GM23338 (cell line): ENCODE data around the gene GK. TPM values are rescaled to one million over a fixed set of nuclear protein-coding genes. Genes with fewer than 3 reads are reported as not detected.

ENCODE experiments used
- ATAC-seq: fragments of 200-7000 bp; cut with Tn5 transposase; 3 replicates; pipeline ENCODE4 v1.9.1; 2020
- DNase-seq: peaks from one replicate; pipeline ENCODE4 v3.0.0-alpha.2; 2015; ENCODE audit warnings: low spot score
- H2AFZ ChIP-seq: fragments of 200-600 bp; sonication (generic); 2 replicates; pipeline ENCODE4 v1.8.0; 2016; ENCODE audit warnings: antibody characterized with exemption, mild to moderate bottlenecking, moderate library complexity
- H3F3A ChIP-seq: fragments of 200-600 bp; sonication (generic); replicated peaks from 2 replicates; pipeline ENCODE4 v1.8.0; 2017; ENCODE audit warnings: antibody characterized with exemption, mixed run types, low read depth
- H3K27ac ChIP-seq: fragments of 200-600 bp; sonication (generic); 2 replicates; pipeline ENCODE4 v1.6.1; 2016; ENCODE audit warnings: low read depth
- H3K27me3 ChIP-seq: fragments of 200-600 bp; sonication (generic); 2 replicates; pipeline ENCODE4 v1.8.0; 2016; ENCODE audit warnings: mild to moderate bottlenecking, mixed run types, moderate library complexity; ENCODE audit not compliant: insufficient read depth
- H3K36me3 ChIP-seq: fragments of 200-600 bp; sonication (generic); 2 replicates; pipeline ENCODE4 v1.8.0; 2016; ENCODE audit warnings: mild to moderate bottlenecking; ENCODE audit not compliant: insufficient read depth
- H3K4me1 ChIP-seq: fragments of 200-600 bp; sonication (generic); 2 replicates; pipeline ENCODE4 v1.8.0; 2016; ENCODE audit warnings: mild to moderate bottlenecking, moderate library complexity; ENCODE audit not compliant: insufficient read depth
- H3K4me2 ChIP-seq: fragments of 200-600 bp; sonication (generic); 2 replicates; pipeline ENCODE4 v1.7.1; 2017; ENCODE audit warnings: mixed run types
- H3K4me3 ChIP-seq: fragments of 200-600 bp; sonication (generic); 2 replicates; pipeline ENCODE4 v1.6.1; 2016; ENCODE audit warnings: mixed run types
- H3K79me2 ChIP-seq: fragments of 200-600 bp; sonication (generic); replicated peaks from 2 replicates; pipeline ENCODE4 v1.8.0; 2017; ENCODE audit warnings: mild to moderate bottlenecking; ENCODE audit not compliant: insufficient read depth
- H3K9me2 ChIP-seq: fragments of 200-600 bp; sonication (generic); 2 replicates; pipeline ENCODE4 v1.8.0; 2017; ENCODE audit not compliant: insufficient read depth
- H4K20me1 ChIP-seq: fragments of 200-600 bp; sonication (generic); replicated peaks from 2 replicates; pipeline ENCODE4 v1.8.0; 2017; ENCODE audit warnings: mild to moderate bottlenecking; ENCODE audit not compliant: insufficient read depth
- H3K27ac Mint-ChIP-seq: 2 replicates; pipeline ENCODE4 v1.8.0; 2020; ENCODE audit warnings: inconsistent platforms, mild to moderate bottlenecking, moderate library complexity, mixed read lengths
- H3K27me3 Mint-ChIP-seq: 3 replicates; pipeline ENCODE4 v1.8.0; 2022; ENCODE audit warnings: low read depth, mild to moderate bottlenecking, moderate library complexity, mixed read lengths, inconsistent platforms; ENCODE audit not compliant: insufficient read depth, poor library complexity
- H3K36me3 Mint-ChIP-seq: 3 replicates; pipeline ENCODE4 v1.8.0; 2021; ENCODE audit warnings: low read depth, mild to moderate bottlenecking, inconsistent platforms, moderate library complexity, mixed read lengths
- H3K4me1 Mint-ChIP-seq: 3 replicates; pipeline ENCODE4 v1.8.0; 2020; ENCODE audit warnings: mild to moderate bottlenecking, inconsistent platforms, mixed read lengths
- H3K4me3 Mint-ChIP-seq: 3 replicates; pipeline ENCODE4 v1.8.0; 2021; ENCODE audit warnings: moderate library complexity, mild to moderate bottlenecking, inconsistent platforms, mixed read lengths
- H3K9me3 Mint-ChIP-seq: 3 replicates; pipeline ENCODE4 v1.8.0; 2020; ENCODE audit warnings: moderate library complexity, mild to moderate bottlenecking, inconsistent platforms, mixed read lengths
- CREB1 ChIP-seq: fragments of 250-450 bp; sonication (Bioruptor Pico); IDR thresholded peaks from 2 replicates; pipeline ENCODE4 v1.5.0; 2020; ENCODE audit warnings: low read depth, mild to moderate bottlenecking, moderate library complexity
- CTCF ChIP-seq, 2 experiments: fragments of 200-600 bp in 1 of 2; sonication (generic) in 1 of 2; conservative IDR thresholded peaks; 2 replicates each; pipeline versions ENCODE4 v1.5.1 to v1.6.1; 2016 to 2017; ENCODE audit warnings: antibody characterized with exemption in 2 of 2, low read depth in 2 of 2, mild to moderate bottlenecking in 2 of 2, moderate library complexity in 1 of 2
- JUNB ChIP-seq: IDR thresholded peaks from one replicate; pipeline ENCODE4 v1.6.1; 2016; ENCODE audit warnings: antibody characterized with exemption; ENCODE audit not compliant: unreplicated experiment
- NANOG ChIP-seq: IDR thresholded peaks from 2 replicates; pipeline ENCODE4 v1.6.1; 2016; ENCODE audit warnings: antibody characterized with exemption, borderline replicate concordance
- ZNF114 ChIP-seq: fragments of 250-450 bp; sonication (Bioruptor Pico); IDR thresholded peaks from 2 replicates; pipeline ENCODE4 v1.5.0; 2020; ENCODE audit warnings: mild to moderate bottlenecking, moderate library complexity
- ZNF331 ChIP-seq: fragments of 250-450 bp; sonication (Bioruptor Pico); IDR thresholded peaks from 2 replicates; pipeline ENCODE4 v1.5.0; 2020; ENCODE audit warnings: low read depth, mild to moderate bottlenecking, moderate library complexity
- polyA plus RNA-seq: library from polyadenylated mRNA; unstranded; fragments of >200 nt; fragmentation: Nextera tagmentation; extraction: Ambion mirVana; gene quantifications from 2 replicates; pipeline ENCODE4 v1.2.1, GENCODE V29; 2016
- total RNA-seq: library from RNA; depleted of rRNA; stranded (reverse); fragments of >200 nt; shearing (Covaris generic); gene quantifications from 2 replicates; pipeline ENCODE4 v1.2.3, GENCODE V29; 2014
- TF ChIP-seq, protein P1 (sequence below): IDR thresholded peaks from one replicate; pipeline ENCODE4 v1.6.1; 2018; ENCODE audit warnings: antibody characterized with exemption; ENCODE audit not compliant: unreplicated experiment
- TF ChIP-seq, protein P2 (sequence below): IDR thresholded peaks from 2 replicates; pipeline ENCODE4 v1.6.1; 2016; ENCODE audit warnings: antibody characterized with exemption

The GK gene
- total and polyA plus RNA-seq, 2 experiments from 2014 or later = 8.4 to 10.8 TPM

DNA sequence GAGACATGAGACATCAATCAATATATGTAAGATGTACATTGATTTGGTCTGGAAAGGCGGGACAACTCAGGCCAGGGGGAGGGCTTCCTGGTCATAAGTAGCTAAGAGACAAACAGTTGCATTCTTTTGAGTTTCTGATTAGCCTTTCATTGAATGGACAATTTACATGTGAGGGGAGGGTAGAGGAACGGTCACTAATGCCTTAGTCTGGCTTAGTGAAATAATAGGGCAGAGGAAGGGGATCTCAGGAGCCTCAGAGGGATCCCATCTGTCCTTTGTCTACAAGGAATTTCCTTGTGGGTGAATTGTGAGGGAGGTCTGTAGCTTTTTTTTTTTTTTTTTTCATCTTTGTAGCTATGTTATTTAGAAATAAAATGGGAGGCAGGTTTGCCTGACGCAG lies 88.3 kb downstream of the GK start (continued):
- TF ChIP-seq CTCF (conservative IDR thresholded peaks at IDR 0.05; ENCODE audit: low read depth in 2 of 2) (no peak), ZNF114 (no peak), ZNF331 (CRISPR knock-in tag) (no peak), JUNB (no peak), NANOG (no peak), CREB1 (CRISPR knock-in tag) (no peak)
- TF ChIP-seq, protein P1, sequence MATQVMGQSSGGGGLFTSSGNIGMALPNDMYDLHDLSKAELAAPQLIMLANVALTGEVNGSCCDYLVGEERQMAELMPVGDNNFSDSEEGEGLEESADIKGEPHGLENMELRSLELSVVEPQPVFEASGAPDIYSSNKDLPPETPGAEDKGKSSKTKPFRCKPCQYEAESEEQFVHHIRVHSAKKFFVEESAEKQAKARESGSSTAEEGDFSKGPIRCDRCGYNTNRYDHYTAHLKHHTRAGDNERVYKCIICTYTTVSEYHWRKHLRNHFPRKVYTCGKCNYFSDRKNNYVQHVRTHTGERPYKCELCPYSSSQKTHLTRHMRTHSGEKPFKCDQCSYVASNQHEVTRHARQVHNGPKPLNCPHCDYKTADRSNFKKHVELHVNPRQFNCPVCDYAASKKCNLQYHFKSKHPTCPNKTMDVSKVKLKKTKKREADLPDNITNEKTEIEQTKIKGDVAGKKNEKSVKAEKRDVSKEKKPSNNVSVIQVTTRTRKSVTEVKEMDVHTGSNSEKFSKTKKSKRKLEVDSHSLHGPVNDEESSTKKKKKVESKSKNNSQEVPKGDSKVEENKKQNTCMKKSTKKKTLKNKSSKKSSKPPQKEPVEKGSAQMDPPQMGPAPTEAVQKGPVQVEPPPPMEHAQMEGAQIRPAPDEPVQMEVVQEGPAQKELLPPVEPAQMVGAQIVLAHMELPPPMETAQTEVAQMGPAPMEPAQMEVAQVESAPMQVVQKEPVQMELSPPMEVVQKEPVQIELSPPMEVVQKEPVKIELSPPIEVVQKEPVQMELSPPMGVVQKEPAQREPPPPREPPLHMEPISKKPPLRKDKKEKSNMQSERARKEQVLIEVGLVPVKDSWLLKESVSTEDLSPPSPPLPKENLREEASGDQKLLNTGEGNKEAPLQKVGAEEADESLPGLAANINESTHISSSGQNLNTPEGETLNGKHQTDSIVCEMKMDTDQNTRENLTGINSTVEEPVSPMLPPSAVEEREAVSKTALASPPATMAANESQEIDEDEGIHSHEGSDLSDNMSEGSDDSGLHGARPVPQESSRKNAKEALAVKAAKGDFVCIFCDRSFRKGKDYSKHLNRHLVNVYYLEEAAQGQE = no peak
- TF ChIP-seq, protein P2, sequence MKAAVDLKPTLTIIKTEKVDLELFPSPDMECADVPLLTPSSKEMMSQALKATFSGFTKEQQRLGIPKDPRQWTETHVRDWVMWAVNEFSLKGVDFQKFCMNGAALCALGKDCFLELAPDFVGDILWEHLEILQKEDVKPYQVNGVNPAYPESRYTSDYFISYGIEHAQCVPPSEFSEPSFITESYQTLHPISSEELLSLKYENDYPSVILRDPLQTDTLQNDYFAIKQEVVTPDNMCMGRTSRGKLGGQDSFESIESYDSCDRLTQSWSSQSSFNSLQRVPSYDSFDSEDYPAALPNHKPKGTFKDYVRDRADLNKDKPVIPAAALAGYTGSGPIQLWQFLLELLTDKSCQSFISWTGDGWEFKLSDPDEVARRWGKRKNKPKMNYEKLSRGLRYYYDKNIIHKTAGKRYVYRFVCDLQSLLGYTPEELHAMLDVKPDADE = no peak

GRCh38 chrX:30748342-30748960 lies 95.2 kb downstream of the GK start:
- Histone ChIP-seq H3K36me3 (no peaks in the 10 kb centered on the region), H3K4me2 (no peak overlapping the region), H3K4me1 (no peaks in the 10 kb centered on the region), H3K27ac (no peak overlapping the region), H3K79me2 (no peaks in the 10 kb centered on the region), H3K27me3 (no peaks in the 10 kb centered on the region), H3F3A (no peaks in the 10 kb centered on the region), H3K4me3 (no peak overlapping the region), H4K20me1 (no peaks in the 10 kb centered on the region), H2AFZ (0 out of 2 replicates have a peak overlapping the region, but pooled peaks have one; percentile 5), H3K9me2 (no peaks in the 10 kb centered on the region)
- Mint-ChIP-seq H3K4me1 (no peaks in the 10 kb centered on the region), H3K4me3 (no peak overlapping the region), H3K36me3 (no peaks in the 10 kb centered on the region), H3K27me3 (no peaks in the 10 kb centered on the region), H3K9me3 (no peaks in the 10 kb centered on the region; the same call in 2 of the 3 replicates), H3K27ac (no peak overlapping the region)
- TF ChIP-seq NANOG (no peak), ZNF114 (no peak)
- no peak for ATAC-seq
- peak; percentile 1 for DNase-seq
